Breast epithelium (tissue), 3 donors: Measurements from ENCODE around the gene FEM1A.

ENCODE experiments used
- POLR2AphosphoS5 ChIP-seq, 3 donors: sonication (generic); formaldehyde crosslinking; IDR thresholded peaks; one replicate each; pipeline ENCODE4 v1.6.1; 2017; ENCODE audit warnings: antibody characterized with exemption in 3 of 3
- TF ChIP-seq, protein P1 (sequence below), 3 donors: fragments of 450-650 bp; IDR thresholded peaks; one replicate each; pipeline ENCODE4 v1.5.1; 2016 to 2017; ENCODE audit warnings: antibody characterized with exemption in 3 of 3, mild to moderate bottlenecking in 3 of 3, moderate library complexity in 3 of 3

DNA sequence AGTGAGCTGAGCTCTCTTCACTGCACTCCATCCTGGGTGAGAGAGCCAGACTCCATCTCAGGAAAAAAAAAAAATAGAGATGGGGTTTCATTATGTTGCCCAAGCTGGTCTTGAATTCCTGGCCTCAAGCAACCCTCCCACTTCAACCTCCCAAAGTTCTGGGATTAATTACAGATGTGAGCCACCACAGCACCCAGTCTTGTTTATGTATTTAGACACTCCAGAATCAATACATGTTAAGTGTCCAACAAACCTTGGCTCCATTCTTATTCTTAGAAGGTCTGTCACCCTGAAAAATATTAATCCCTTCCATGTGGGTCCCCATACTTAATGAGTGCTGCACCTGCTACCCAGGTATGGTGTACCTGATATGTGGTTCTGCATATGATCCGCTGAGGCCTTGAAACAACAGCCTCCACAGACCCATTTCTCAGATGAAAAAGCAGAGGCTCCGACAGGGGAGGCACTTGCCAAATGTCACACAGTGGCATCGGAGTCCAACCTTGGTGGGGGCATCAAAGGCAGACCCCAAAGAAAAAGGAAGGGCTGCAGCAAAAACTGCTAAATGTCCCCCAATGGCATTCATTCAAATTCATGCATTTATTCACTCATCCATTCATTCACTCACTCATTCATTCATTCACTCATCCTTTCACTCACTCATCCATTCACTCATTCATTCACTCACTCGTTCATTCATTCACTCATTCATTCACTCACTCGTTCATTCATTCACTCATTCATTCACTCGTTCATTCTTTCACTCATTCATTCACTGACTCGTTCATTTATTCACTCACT, 23.3 kb downstream of the FEM1A start:
- TF ChIP-seq, protein P1, sequence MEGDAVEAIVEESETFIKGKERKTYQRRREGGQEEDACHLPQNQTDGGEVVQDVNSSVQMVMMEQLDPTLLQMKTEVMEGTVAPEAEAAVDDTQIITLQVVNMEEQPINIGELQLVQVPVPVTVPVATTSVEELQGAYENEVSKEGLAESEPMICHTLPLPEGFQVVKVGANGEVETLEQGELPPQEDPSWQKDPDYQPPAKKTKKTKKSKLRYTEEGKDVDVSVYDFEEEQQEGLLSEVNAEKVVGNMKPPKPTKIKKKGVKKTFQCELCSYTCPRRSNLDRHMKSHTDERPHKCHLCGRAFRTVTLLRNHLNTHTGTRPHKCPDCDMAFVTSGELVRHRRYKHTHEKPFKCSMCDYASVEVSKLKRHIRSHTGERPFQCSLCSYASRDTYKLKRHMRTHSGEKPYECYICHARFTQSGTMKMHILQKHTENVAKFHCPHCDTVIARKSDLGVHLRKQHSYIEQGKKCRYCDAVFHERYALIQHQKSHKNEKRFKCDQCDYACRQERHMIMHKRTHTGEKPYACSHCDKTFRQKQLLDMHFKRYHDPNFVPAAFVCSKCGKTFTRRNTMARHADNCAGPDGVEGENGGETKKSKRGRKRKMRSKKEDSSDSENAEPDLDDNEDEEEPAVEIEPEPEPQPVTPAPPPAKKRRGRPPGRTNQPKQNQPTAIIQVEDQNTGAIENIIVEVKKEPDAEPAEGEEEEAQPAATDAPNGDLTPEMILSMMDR (IDR thresholded peaks at IDR 0.05), result no peak
- no peak for TF ChIP-seq POLR2AphosphoS5 (IDR thresholded peaks at IDR 0.05)
